SHP77 (cell line): ENCODE results near the gene NCOR2.
A peak's percentile ranks its signal among the peaks of the same experiment; 100 is the strongest.
"Not testable (repeated sequence)": the region's sequence is repeated elsewhere in the genome, so short reads cannot be mapped to it uniquely, and the experiment has no call there.

Experiments used
- DNase-seq, 2 experiments: peaks; one replicate each; lab custom pipeline; 2025; lab: John Stamatoyannopoulos, UW

The NCOR2 gene

DNA sequence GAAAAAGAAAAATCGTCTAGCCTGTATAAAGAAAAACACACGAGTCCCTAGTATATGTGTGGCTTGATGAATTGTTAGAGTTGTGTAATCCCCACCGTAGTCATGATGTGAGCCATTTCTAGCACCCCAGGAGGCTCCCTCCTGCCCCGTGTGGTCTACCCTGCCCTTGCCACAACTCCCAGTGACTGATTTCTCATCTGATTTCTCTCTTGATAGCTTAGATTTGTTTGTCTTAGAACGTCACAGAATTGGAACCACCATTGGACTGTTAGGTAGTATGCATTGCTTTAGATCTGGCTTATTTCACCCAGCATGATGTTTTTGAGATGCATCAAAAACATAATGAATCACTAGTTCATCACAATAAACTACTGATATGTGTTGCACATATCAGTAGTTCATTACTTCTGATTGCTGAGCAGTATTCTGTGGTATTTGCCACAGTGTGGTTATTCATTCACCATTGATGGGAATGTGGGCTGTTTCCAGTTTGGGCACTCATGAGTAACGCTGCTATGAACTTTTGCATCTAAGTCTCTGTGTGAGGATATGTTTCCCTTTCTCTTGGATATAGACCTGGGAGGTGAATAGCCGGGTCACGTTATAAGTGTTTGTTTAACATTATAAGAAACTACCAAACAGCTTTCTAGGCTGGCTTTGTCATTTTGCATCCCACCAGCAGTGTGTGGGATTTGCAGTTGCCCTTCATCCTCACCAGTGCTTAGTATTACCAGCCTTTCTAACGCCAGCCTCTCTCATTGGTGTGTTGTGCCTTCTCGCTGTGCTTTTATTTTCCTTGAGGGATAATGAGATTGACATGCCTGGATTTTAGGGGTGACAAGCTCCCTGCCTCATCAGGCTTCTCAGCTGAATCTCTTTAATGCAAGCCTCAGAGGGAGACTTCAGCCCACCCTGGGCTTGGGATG lies 31.9 kb upstream of the NCOR2 start:
- DNase-seq = no peak

- DNase-seq = no peak
Measured at GRCh38 chr12:124597041-124597440, 29.6 kb upstream of the NCOR2 start.

DNA sequence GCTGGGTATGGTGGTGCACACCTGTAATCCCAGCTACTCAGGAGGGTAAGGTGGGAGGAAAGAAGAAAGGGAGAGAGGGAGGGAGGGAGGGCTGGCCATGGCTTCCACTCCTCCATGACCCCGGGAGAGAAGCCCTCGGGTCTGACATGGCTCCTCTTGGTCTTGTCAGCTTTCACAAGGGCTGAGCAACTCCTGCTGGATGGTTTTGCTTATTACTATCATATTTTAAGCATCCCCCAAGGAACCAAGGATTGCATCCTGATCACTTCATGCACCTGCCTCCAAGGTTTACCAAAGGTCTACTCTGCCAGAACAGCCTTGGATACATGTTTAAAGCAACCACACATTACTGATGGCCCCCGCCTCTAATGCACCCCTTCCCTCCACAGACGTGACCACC lies 28.0 kb upstream of the NCOR2 start:
- no peak for DNase-seq

DNA sequence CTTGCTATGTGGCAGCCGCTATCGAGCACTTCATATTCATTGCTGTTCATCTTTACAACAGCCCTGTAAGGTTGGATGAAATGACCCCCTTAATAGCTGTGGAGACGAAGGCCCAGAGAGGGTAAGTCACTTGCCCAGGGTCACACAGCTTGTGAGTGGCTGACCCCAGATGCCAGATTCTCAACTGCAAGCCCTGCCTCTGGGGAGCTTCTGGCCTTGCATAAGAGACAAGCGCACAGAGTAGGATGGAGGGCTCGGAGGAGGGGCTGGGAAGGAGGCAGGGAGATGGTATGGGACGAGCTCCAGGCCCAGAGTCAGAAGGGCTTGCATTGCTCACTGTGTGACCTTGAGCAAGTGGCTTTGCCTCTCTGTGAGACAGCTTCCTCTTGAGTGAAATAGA lies 27.4 kb upstream of the NCOR2 start:
- DNase-seq = no peak

- DNase-seq = no peak
Measured at GRCh38 chr12:124593851-124594401, 26.5 kb upstream of the NCOR2 start.

GRCh38 chr12:124593176-124593575 lies 25.8 kb upstream of the NCOR2 start:
- DNase-seq = no peak

- DNase-seq = no peak
Measured at GRCh38 chr12:124592481-124593160, 25.2 kb upstream of the NCOR2 start.

- no peak for DNase-seq
Measured at GRCh38 chr12:124592050-124592449, 24.6 kb upstream of the NCOR2 start.

GRCh38 chr12:124590447-124590846 lies 23.0 kb upstream of the NCOR2 start:
- DNase-seq = no peak

DNA sequence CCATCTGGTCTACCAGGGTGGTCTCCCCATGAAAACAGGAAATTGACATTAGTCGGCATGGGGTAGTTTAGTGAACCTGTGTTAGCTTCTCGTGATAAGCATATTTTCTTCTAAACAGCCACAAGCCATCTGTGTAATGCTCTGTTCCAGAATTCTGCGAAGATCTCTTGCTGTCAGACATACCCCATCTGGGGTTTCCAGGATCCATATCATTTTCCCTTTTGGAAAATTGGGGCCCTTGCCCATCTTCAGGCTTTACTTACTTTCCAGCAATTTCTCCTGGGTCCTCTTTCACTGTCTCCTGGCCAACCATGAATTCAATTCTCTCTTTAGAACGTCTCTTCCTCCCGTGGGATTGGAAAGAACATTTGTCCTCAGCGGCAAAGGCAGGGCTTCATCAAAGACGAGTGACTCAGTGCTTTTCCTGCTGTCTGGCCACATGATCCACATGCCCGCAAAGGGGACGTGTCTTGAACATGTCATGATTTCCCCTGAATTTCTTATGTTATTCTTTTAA lies 21.4 kb upstream of the NCOR2 start:
- DNase-seq = no peak

GRCh38 chr12:124588018-124588634 lies 20.7 kb upstream of the NCOR2 start:
- no peak for DNase-seq

DNA sequence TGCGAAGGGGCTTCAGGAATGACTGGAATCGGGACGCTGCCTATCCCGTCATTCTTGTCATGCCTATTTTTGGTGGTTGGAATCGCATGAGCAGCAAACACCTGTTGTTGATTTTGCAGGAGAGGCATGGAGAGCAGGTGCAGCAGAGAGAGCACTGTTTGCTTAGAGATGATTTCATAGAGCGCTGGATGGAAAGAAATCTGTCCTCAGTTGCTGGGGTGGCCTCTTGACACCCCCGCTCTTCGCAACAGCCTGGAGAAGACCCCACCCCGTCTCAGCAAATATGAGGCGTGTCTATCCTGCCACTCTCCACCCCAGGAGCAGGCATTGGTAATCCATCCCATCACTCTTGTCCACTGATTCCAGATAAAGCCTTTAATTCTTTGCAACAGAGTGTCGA lies 19.3 kb upstream of the NCOR2 start:
- peak; percentile 87 to 94 for DNase-seq

- DNase-seq = not testable (repeated sequence)
Measured at GRCh38 chr12:124584494-124584893, 17.1 kb upstream of the NCOR2 start.

GRCh38 chr12:124583854-124584253 lies 16.4 kb upstream of the NCOR2 start:
- DNase-seq = no peak

GRCh38 chr12:124582108-124582424 lies 14.7 kb upstream of the NCOR2 start:
- DNase-seq = no peak

- no peak for DNase-seq
Measured at GRCh38 chr12:124581307-124582107, 14.1 kb upstream of the NCOR2 start.

- no peak for DNase-seq
Measured at GRCh38 chr12:124579921-124580517, 12.6 kb upstream of the NCOR2 start.

DNA sequence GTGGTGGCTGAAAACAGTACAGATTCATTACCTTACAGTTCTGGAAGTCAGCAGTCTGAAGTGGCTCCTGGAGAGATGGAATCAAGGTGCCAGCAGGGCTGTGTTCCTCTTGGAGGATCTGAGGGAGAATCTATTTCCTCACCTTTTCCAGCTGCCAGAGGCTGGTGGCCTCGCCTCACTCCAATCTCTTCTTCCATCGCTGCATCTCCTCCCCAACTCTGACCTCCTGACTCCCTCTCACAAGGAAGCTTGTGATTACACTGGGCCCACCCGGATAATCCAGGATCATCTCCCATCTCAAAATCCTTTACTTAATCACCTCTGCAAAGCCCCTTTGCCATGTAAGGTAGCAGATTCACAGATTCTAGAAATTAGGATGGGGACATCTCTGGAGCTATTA lies 11.4 kb upstream of the NCOR2 start:
- no peak for DNase-seq

DNA sequence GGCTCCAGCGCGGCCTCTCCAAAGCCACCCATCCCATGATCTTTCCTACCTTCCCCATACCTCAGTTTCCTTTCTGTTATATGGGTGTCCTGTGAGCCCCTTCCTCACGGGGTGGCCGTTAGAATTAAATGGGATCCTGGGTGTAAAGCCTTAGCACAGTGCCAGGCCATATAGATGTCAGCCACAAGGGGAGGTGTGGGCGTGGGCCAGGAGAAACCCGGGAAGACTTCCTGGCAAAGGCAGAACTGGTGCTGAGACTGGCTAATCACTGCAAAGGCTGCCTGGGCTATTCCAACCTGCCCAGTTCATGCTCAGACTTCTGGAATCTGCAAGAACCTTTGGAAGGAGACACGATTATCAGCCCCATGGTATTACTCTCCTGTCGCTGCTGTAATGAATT lies 11.0 kb upstream of the NCOR2 start:
- DNase-seq = no peak

GRCh38 chr12:124577986-124578385 lies 10.6 kb upstream of the NCOR2 start:
- no peak for DNase-seq

GRCh38 chr12:124577374-124577773 lies 10.0 kb upstream of the NCOR2 start:
- DNase-seq = no peak
